CD14-positive monocyte (primary cell): Measurements from ENCODE around the gene NDRG4. TPM values are rescaled to one million over a fixed set of nuclear protein-coding genes. Genes with fewer than 3 reads are reported as not detected.

Source experiments
- DNase-seq, 3 donors: peaks; one replicate each; pipeline ENCODE4 v3.0.0-alpha.2; 2011 to 2022
- H2AFZ ChIP-seq: 2 replicates; pipeline ENCODE4 v1.6.0; 2012; ENCODE audit warnings: mild to moderate bottlenecking, low read depth, low read length, inconsistent platforms; ENCODE audit not compliant: insufficient read depth, poor library complexity, severe bottlenecking
- H3K27ac ChIP-seq, 2 donors: 1 replicate in 1 of 2; 2 replicates in 1 of 2; pipeline ENCODE4 v1.5.1; 2012 to 2013; ENCODE audit warnings: low read length in 2 of 2, control low read depth in 1 of 2, inconsistent platforms in 1 of 2, low read depth in 1 of 2, mild to moderate bottlenecking in 1 of 2
- H3K27me3 ChIP-seq, 2 donors: one replicate each; pipeline versions ENCODE4 v1.6.0 to v1.6.1; 2011 to 2013; ENCODE audit warnings: low read length in 2 of 2; ENCODE audit not compliant: control insufficient read depth in 2 of 2, insufficient read depth in 2 of 2
- H3K36me3 ChIP-seq, 2 donors: replicated peaks in 1 of 2; 1 replicate in 1 of 2; 2 replicates in 1 of 2; pipeline versions ENCODE4 v1.5.1 to v1.6.1; 2012 to 2013; ENCODE audit warnings: low read length in 2 of 2, control low read depth in 1 of 2, inconsistent platforms in 1 of 2, mild to moderate bottlenecking in 1 of 2; ENCODE audit not compliant: insufficient read depth in 2 of 2, control insufficient read depth in 1 of 2
- H3K4me1 ChIP-seq, 2 donors: 1 replicate in 1 of 2; 2 replicates in 1 of 2; pipeline versions ENCODE4 v1.5.1 to v1.6.1; 2012 to 2013; ENCODE audit warnings: low read length in 2 of 2, control low read depth in 1 of 2, inconsistent platforms in 1 of 2, mild to moderate bottlenecking in 1 of 2, moderate library complexity in 1 of 2; ENCODE audit not compliant: insufficient read depth in 2 of 2, control insufficient read depth in 1 of 2
- H3K4me2 ChIP-seq: replicated peaks from 2 replicates; pipeline ENCODE3; 2012; ENCODE audit warnings: low read length, moderate library complexity, mild to moderate bottlenecking; ENCODE audit not compliant: poor library complexity, severe bottlenecking; ENCODE audit errors: extremely low read depth
- H3K4me3 ChIP-seq, 3 experiments: fragments of 200-600 bp in 1 of 3; sonication (generic) in 1 of 3; replicated peaks in 1 of 3; 1 replicate in 2 of 3; 2 replicates in 1 of 3; pipeline ENCODE4 v1.5.1; 2011 to 2013; ENCODE audit warnings: low read length in 3 of 3, mild to moderate bottlenecking in 3 of 3, control low read depth in 2 of 3, low read depth in 2 of 3, inconsistent platforms in 1 of 3, moderate library complexity in 1 of 3
- H3K79me2 ChIP-seq: 2 replicates; pipeline ENCODE4 v1.6.0; 2012; ENCODE audit warnings: mild to moderate bottlenecking, control low read depth, inconsistent platforms, low read length, moderate library complexity; ENCODE audit not compliant: insufficient read depth
- H3K9ac ChIP-seq: 2 replicates; pipeline ENCODE4 v1.6.0; 2017; ENCODE audit warnings: low read length, mild to moderate bottlenecking; ENCODE audit not compliant: insufficient read depth, poor library complexity, severe bottlenecking
- H3K9me3 ChIP-seq, 2 donors: replicated peaks in 1 of 2; 1 replicate in 1 of 2; 2 replicates in 1 of 2; pipeline versions ENCODE4 v1.5.1 to v1.6.1; 2012 to 2013; ENCODE audit warnings: low read length in 2 of 2, control low read depth in 1 of 2; ENCODE audit not compliant: control insufficient read depth in 1 of 2, insufficient read depth in 1 of 2
- H4K20me1 ChIP-seq: 2 replicates; pipeline ENCODE4 v1.6.0; 2012; ENCODE audit warnings: mild to moderate bottlenecking, low read length, control low read depth, moderate library complexity; ENCODE audit not compliant: insufficient read depth
- H3K27ac Mint-ChIP-seq, 7 donors: one replicate each; pipeline ENCODE4 v1.8.0; 2020; ENCODE audit warnings: mild to moderate bottlenecking in 7 of 7, mixed read lengths in 7 of 7, moderate library complexity in 6 of 7, inconsistent platforms in 2 of 7
- H3K27me3 Mint-ChIP-seq, 3 donors: one replicate each; pipeline ENCODE4 v1.8.0; 2021 to 2022; ENCODE audit warnings: low read depth in 3 of 3, mild to moderate bottlenecking in 3 of 3, mixed read lengths in 3 of 3, moderate library complexity in 3 of 3, inconsistent platforms in 1 of 3
- H3K36me3 Mint-ChIP-seq, 2 donors: one replicate each; pipeline ENCODE4 v1.8.0; 2020; ENCODE audit warnings: mixed read lengths in 2 of 2, inconsistent platforms in 1 of 2, mild to moderate bottlenecking in 1 of 2
- H3K4me1 Mint-ChIP-seq: one replicate; pipeline ENCODE4 v1.8.0; 2020; ENCODE audit warnings: mild to moderate bottlenecking, mixed read lengths
- H3K4me3 Mint-ChIP-seq, 2 donors: one replicate each; pipeline ENCODE4 v1.8.0; 2020; ENCODE audit warnings: mild to moderate bottlenecking in 2 of 2, mixed read lengths in 2 of 2, moderate library complexity in 1 of 2
- H3K9me3 Mint-ChIP-seq, 7 donors: one replicate each; pipeline ENCODE4 v1.8.0; 2020 to 2022; ENCODE audit warnings: mixed read lengths in 7 of 7, mild to moderate bottlenecking in 6 of 7, moderate library complexity in 6 of 7, inconsistent platforms in 2 of 7
- WGBS: methylation state at CpG from one replicate; pipeline ENCODE4 v1.1.5; 2013; ENCODE audit warnings: missing lambda C conversion rate; ENCODE audit not compliant: insufficient coverage; 5-methylcytosine and 5-hydroxymethylcytosine counted together
- intact Hi-C, 2 donors: fragments of 100-400 bp; cut with micrococcal nuclease; formaldehyde crosslinking; loops; one replicate each; pipeline versions ENCODE4 v1.15.0 to v1.15.1; 2023
- polyA plus RNA-seq, 3 donors: library from polyadenylated mRNA; depleted of rRNA in 1 of 3; unstranded in 2 of 3; stranded (reverse) in 1 of 3; fragments of 300-500 nt in 2 of 3; fragments of >200 nt in 1 of 3; fragmentation: Illumina TruSeq in 2 of 3; gene quantifications; 1 replicate in 2 of 3; 2 replicates in 1 of 3; pipeline ENCODE4 v1.2.3, GENCODE V29; 2012 to 2021
- TF ChIP-seq, protein P1 (sequence below): fragments of 200-600 bp; IDR thresholded peaks from one replicate; pipeline ENCODE4 v1.8.0; 2022; ENCODE audit warnings: antibody characterized with exemption, mild to moderate bottlenecking

The NDRG4 gene
- polyA plus RNA-seq, 3 donors: not detected

DNA sequence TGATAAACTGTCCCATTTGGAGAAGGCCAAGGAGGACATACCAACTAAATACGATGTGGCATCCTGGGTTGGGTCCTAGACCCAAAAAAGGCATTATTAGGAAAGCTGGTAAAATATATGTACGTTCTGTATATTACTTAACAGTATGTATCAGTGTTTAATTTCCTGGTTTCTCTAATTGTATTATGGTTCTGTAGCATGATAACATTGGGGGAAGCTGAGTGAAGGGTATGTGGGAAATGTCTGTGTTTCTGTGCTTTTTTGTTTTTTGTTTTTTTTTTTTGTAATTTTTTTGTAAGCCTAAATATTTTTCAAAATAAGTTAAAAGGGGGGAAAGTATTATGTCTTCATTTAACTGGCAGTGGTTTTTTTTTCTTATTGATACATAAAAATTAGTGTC, 21.5 kb upstream of the NDRG4 start:
- H3K4me1 Mint-ChIP-seq: no peaks in the 10 kb centered on the region
- peaks cover 16 to 20% (median 16%) of the 10 kb centered on the region in 3 donors for H3K27me3 Mint-ChIP-seq
- no peak for DNase-seq
- no peaks in the 10 kb centered on the region for H3K36me3 Mint-ChIP-seq
- no peak overlapping the region for H3K27ac ChIP-seq
- no peak overlapping the region for H3K9ac ChIP-seq
- TF ChIP-seq, protein P1, sequence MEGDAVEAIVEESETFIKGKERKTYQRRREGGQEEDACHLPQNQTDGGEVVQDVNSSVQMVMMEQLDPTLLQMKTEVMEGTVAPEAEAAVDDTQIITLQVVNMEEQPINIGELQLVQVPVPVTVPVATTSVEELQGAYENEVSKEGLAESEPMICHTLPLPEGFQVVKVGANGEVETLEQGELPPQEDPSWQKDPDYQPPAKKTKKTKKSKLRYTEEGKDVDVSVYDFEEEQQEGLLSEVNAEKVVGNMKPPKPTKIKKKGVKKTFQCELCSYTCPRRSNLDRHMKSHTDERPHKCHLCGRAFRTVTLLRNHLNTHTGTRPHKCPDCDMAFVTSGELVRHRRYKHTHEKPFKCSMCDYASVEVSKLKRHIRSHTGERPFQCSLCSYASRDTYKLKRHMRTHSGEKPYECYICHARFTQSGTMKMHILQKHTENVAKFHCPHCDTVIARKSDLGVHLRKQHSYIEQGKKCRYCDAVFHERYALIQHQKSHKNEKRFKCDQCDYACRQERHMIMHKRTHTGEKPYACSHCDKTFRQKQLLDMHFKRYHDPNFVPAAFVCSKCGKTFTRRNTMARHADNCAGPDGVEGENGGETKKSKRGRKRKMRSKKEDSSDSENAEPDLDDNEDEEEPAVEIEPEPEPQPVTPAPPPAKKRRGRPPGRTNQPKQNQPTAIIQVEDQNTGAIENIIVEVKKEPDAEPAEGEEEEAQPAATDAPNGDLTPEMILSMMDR: no peak
- 100% methylated on average over 1 of the region's 2 CpGs for WGBS
- H3K79me2 ChIP-seq: no peaks in the 10 kb centered on the region
- no peaks in the 10 kb centered on the region for H3K36me3 ChIP-seq
- no peak overlapping the region for H3K4me3 Mint-ChIP-seq
- H3K9me3 ChIP-seq: no peaks in the 10 kb centered on the region
- no peak overlapping the region for H3K27ac Mint-ChIP-seq
- H3K4me3 ChIP-seq: no peak overlapping the region
- H3K4me1 ChIP-seq: no peaks in the 10 kb centered on the region
- no peak overlapping the region for H3K4me2 ChIP-seq
- no peaks in the 10 kb centered on the region for H3K27me3 ChIP-seq
- H2AFZ ChIP-seq: no peak overlapping the region
- no peaks in the 10 kb centered on the region for H4K20me1 ChIP-seq
- no peaks in the 10 kb centered on the region for H3K9me3 Mint-ChIP-seq
- intact Hi-C loops: no loop called here

DNA sequence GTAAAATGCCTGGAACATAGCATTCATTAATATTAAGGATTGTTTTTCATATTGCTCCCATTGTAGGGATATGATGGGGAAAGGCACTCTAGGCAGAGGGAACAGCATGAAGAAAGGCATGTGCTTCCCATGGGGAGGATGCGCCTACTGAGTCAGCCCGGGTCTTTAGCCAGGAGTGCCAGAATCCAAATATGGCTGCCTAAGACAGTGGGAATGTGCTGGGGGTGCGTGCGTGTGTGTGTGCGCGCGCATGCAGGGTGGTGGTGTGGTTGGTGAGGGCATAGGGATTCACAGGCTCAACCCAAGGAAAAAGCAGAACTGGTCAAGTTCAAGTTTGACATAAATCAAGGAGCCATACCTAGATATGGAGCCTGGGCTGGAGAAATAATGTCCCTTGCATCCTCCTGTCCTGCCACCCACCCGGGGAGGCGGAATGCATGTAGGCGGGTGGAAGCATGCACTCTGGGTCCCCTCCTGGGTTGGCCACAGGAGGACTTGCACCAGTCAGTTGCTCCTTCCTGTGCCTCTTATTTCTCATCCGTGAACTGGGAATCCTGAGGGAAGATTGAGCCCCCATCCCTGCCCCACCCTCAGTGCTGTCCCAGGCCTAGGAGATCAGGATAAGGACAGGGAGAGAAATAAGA, 18.6 kb upstream of the NDRG4 start:
- no peaks in the 10 kb centered on the region for H3K9me3 Mint-ChIP-seq
- H3K4me2 ChIP-seq: no peak overlapping the region
- no peak overlapping the region for H3K4me3 Mint-ChIP-seq
- DNase-seq: no peak
- no peaks in the 10 kb centered on the region for H3K4me1 ChIP-seq
- no peak overlapping the region for H3K9ac ChIP-seq
- no peak overlapping the region for H2AFZ ChIP-seq
- intact Hi-C loops: no loop called here
- H3K27ac Mint-ChIP-seq: peak overlapping the region in 1 of 7 donors; percentile 15
- TF ChIP-seq, protein P1: no peak
- H3K27me3 ChIP-seq: no peaks in the 10 kb centered on the region
- H4K20me1 ChIP-seq: no peaks in the 10 kb centered on the region
- WGBS: 100% methylated on average over 4 of the region's 11 CpGs
- H3K36me3 Mint-ChIP-seq: no peaks in the 10 kb centered on the region
- H3K4me1 Mint-ChIP-seq: no peaks in the 10 kb centered on the region
- H3K36me3 ChIP-seq: no peaks in the 10 kb centered on the region
- H3K27me3 Mint-ChIP-seq: peaks cover 8 to 23% (median 21%) of the 10 kb centered on the region in 3 donors
- H3K4me3 ChIP-seq: no peak overlapping the region
- H3K79me2 ChIP-seq: no peaks in the 10 kb centered on the region
- H3K9me3 ChIP-seq: no peaks in the 10 kb centered on the region
- no peak overlapping the region for H3K27ac ChIP-seq
